Left ventricle myocardium inferior (tissue), 1 donor: ENCODE results near the gene MFRP. TPM values are rescaled to one million over a fixed set of nuclear protein-coding genes. Genes with fewer than 3 reads are reported as not detected.

ENCODE experiments used
- DNase-seq: peaks from one replicate; pipeline ENCODE4 v3.0.0-alpha.2; 2020
- H3K27ac ChIP-seq: fragments of 200-600 bp; replicated peaks from 2 replicates; pipeline ENCODE4 v1.8.0; 2021
- H3K27me3 ChIP-seq: fragments of 200-600 bp; 2 replicates; pipeline ENCODE4 v1.8.0; 2021; ENCODE audit warnings: low read depth
- H3K36me3 ChIP-seq: fragments of 200-600 bp; 2 replicates; pipeline ENCODE4 v1.8.0; 2021
- H3K4me1 ChIP-seq: fragments of 200-600 bp; 2 replicates; pipeline ENCODE4 v1.8.0; 2021
- H3K4me3 ChIP-seq: fragments of 200-600 bp; 2 replicates; pipeline ENCODE4 v1.8.0; 2021; ENCODE audit warnings: mild to moderate bottlenecking, moderate library complexity
- H3K9me3 ChIP-seq: fragments of 200-600 bp; replicated peaks from 2 replicates; pipeline ENCODE4 v1.8.0; 2021
- intact Hi-C: fragments of 100-400 bp; cut with micrococcal nuclease; formaldehyde crosslinking; loops from one replicate; pipeline ENCODE4 v1.11.0; 2022
- total RNA-seq: library from RNA; stranded (reverse); fragmentation: NEBNext Ultra II Directional; extraction: Animal tissue kit (Norgen Biotek cat#: 25700); gene quantifications from one replicate; pipeline ENCODE4 v1.2.1, GENCODE V29; 2021
- TF ChIP-seq, protein P1 (sequence below): fragments of 200-600 bp; IDR thresholded peaks from 2 replicates; pipeline ENCODE4 v1.8.0; 2021; ENCODE audit warnings: antibody characterized with exemption, mild to moderate bottlenecking, borderline replicate concordance
- donor health status: DM: no; HTN: yes; CAD: no; lungs with severe emphysema.

The MFRP gene
- total RNA-seq, 1 donor from 2014 or later = not detected

DNA sequence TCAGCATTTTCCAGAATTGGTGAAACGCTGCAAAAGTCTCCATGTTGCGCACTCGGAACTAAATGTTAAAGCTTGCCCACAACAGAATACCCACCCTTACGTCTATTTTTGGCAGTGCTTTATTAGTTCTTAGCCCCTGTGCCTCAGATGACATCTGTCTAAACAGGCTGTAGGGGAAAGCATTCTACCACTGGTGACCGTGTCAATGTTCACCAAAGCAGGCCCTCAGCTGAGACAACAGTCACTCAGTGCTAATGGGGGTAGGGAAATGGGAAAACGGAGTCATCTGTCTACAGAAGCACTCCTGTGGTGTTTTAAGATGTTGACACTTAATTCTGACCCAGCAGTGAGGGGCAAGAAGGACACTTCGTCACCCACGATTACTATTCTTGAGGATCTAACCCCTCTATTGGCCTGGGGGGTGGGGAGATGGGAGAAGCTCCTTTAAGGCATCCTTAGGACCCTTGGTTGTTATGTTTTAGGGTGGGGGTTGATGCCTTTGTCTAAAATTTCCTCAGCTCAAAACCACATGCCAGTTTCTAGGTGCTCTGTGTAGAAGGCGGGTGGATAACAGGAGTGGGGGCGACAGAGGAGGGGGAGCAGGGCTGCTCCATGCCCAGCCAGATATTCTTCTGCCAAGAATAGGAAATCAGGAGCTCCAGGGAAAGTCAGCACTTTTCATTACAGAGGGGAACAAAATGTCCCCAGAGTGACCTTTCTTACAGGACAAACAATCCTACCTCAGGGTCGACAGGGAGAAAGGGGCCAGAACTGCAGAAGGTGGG is 15.6 kb upstream of the MFRP start:
- Histone ChIP-seq H3K27ac (peak overlapping the region; percentile 95), H3K9me3 (no peaks in the 10 kb centered on the region), H3K4me1 (peaks cover 95% of the 10 kb centered on the region), H3K27me3 (peaks cover 23% of the 10 kb centered on the region), H3K4me3 (peak overlapping the region; percentile 72), H3K36me3 (peaks cover 28% of the 10 kb centered on the region)
- intact Hi-C loops = no loop called here
- TF ChIP-seq, protein P1, sequence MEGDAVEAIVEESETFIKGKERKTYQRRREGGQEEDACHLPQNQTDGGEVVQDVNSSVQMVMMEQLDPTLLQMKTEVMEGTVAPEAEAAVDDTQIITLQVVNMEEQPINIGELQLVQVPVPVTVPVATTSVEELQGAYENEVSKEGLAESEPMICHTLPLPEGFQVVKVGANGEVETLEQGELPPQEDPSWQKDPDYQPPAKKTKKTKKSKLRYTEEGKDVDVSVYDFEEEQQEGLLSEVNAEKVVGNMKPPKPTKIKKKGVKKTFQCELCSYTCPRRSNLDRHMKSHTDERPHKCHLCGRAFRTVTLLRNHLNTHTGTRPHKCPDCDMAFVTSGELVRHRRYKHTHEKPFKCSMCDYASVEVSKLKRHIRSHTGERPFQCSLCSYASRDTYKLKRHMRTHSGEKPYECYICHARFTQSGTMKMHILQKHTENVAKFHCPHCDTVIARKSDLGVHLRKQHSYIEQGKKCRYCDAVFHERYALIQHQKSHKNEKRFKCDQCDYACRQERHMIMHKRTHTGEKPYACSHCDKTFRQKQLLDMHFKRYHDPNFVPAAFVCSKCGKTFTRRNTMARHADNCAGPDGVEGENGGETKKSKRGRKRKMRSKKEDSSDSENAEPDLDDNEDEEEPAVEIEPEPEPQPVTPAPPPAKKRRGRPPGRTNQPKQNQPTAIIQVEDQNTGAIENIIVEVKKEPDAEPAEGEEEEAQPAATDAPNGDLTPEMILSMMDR = no peak
- no peak for DNase-seq

DNA sequence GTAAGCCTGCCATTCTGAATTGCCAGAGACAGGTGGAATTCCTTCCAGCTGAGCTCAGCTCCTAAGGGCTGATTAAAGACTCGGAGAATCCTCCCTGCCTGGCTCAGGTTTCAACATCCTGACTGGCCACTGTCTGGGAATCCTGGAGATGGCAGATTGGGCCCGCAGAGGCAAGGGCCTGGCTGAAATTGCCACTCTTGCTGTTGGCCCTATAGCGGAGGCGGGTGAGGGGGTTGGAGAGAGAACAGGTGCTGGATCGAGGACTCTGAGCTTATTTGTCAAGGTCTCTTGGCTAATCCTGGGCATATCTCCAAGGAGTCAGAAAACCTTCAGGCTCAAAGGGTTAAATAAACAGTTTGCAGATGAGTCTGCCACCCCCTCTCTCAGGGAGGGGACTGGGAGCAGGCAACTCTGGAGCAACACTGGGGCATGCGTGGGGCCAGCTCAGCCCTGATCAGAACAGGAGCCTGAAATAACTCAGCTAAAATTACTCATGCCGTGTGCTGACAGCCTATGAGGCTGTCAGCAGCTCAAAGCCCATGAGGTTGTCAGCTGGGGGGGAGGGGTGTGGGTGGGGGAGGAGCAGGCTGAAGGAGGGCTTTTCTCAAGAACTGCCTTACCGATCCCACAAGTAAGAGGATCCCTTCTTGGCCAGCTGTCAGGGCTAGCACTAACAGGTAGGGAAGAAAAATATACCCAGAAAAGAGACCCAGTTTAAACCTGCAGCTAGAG is 14.7 kb upstream of the MFRP start:
- Histone ChIP-seq H3K9me3 (no peaks in the 10 kb centered on the region), H3K36me3 (peaks cover 28% of the 10 kb centered on the region), H3K4me3 (peak overlapping the region; percentile 72), H3K4me1 (peaks cover 95% of the 10 kb centered on the region), H3K27ac (peak overlapping the region; percentile 95), H3K27me3 (peaks cover 23% of the 10 kb centered on the region)
- DNase-seq = peak; percentile 78
- intact Hi-C loops = no loop called here
- TF ChIP-seq, protein P1 = no peak

GRCh38 chr11:119359365-119360214 is 13.1 kb upstream of the MFRP start:
- TF ChIP-seq, protein P1 = no peak
- peaks cover 28% of the 10 kb centered on the region for H3K36me3 ChIP-seq
- H3K27me3 ChIP-seq = peaks cover 13% of the 10 kb centered on the region
- H3K4me1 ChIP-seq = peaks cover 94% of the 10 kb centered on the region
- peak overlapping the region; percentile 95 for H3K27ac ChIP-seq
- intact Hi-C loops = loop anchor here (10.0 kb wide), 1 partner anchor 115 kb away; no protein-coding TSS in a partner anchor
- no peak for DNase-seq
- peak overlapping the region; percentile 72 for H3K4me3 ChIP-seq
- no peaks in the 10 kb centered on the region for H3K9me3 ChIP-seq

DNA sequence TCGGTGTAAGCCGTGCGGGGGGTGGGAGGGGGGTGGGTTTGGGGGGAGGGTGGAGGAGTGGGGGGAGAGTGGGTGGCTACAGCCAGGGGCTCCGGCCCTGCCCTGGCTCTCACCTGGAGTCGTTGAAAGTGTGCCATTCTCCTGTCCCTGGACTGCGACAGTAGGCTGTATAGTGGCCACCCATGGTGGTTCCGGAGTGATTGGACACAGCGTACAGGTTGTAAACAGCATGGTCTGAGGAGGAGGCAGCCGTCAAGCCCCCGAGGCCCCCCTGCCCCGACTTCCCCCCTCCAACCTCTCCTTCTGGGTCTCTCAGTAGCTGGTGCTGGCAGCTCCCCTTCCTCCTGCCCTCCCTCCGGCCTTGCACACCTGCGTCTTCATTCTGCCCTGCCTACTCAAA is 10.6 kb upstream of the MFRP start:
- intact Hi-C loops = loop anchor here (10.0 kb wide), 1 partner anchor 118 kb away; no protein-coding TSS in a partner anchor
- Histone ChIP-seq H3K9me3 (no peaks in the 10 kb centered on the region), H3K27me3 (no peaks in the 10 kb centered on the region), H3K27ac (peak overlapping the region; percentile 95), H3K4me3 (peak overlapping the region; percentile 68), H3K36me3 (peaks cover 28% of the 10 kb centered on the region), H3K4me1 (peaks cover 89% of the 10 kb centered on the region)
- TF ChIP-seq, protein P1 = no peak
- DNase-seq = no peak
